Kidney (tissue), 14 donors: ENCODE measurements around the gene NPDC1. TPM values are rescaled to one million over a fixed set of nuclear protein-coding genes. Genes with fewer than 3 reads are reported as not detected.

ENCODE experiments used
- DNase-seq, 5 donors: peaks; one replicate each; pipeline ENCODE4 v3.0.0-alpha.2; 2013 to 2020
- FAIRE-seq: peaks from 2 replicates; lab custom pipeline; 2012; peaks lifted over from hg19 to GRCh38; lab: Jason Lieb, UNC
- H3K27ac ChIP-seq, 2 donors: one replicate each; pipeline ENCODE4 v1.7.0; 2013; ENCODE audit warnings: low read depth in 2 of 2, low read length in 2 of 2, inconsistent platforms in 1 of 2
- H3K27me3 ChIP-seq: one replicate; pipeline ENCODE4 v1.7.1; 2013; ENCODE audit warnings: low read length, inconsistent platforms; ENCODE audit not compliant: control insufficient read depth, insufficient read depth
- H3K36me3 ChIP-seq, 3 donors: one replicate each; pipeline versions ENCODE4 v1.7.0 to v1.7.1; 2013; ENCODE audit warnings: low read length in 3 of 3, control low read depth in 1 of 3, inconsistent platforms in 1 of 3; ENCODE audit not compliant: insufficient read depth in 3 of 3, control insufficient read depth in 2 of 3
- H3K4me1 ChIP-seq, 3 donors: one replicate each; pipeline versions ENCODE4 v1.7.0 to v1.7.1; 2013; ENCODE audit warnings: low read length in 3 of 3, inconsistent platforms in 1 of 3, low read depth in 1 of 3; ENCODE audit not compliant: control insufficient read depth in 2 of 3, insufficient read depth in 2 of 3
- H3K4me3 ChIP-seq, 3 donors: one replicate each; pipeline versions ENCODE4 v1.7.0 to v1.8.1; 2013; ENCODE audit warnings: low read length in 3 of 3, control low read depth in 1 of 3, inconsistent platforms in 1 of 3
- H3K9ac ChIP-seq, 3 donors: one replicate each; pipeline versions ENCODE4 v1.7.0 to v1.7.1; 2013; ENCODE audit warnings: low read length in 3 of 3, control low read depth in 1 of 3, inconsistent platforms in 1 of 3
- H3K9me3 ChIP-seq, 3 donors: one replicate each; pipeline versions ENCODE4 v1.7.0 to v1.7.1; 2013; ENCODE audit warnings: low read length in 3 of 3, control low read depth in 1 of 3, inconsistent platforms in 1 of 3; ENCODE audit not compliant: control insufficient read depth in 2 of 3, insufficient read depth in 1 of 3
- intact Hi-C: fragments of 100-400 bp; cut with DNase I; formaldehyde crosslinking; loops from one replicate; pipeline ENCODE4 v1.11.1; 2022
- polyA plus RNA-seq: library from polyadenylated mRNA; stranded (reverse); fragments of 350-450 nt; fragmentation: Illumina TruSeq; extraction: RNeasy Lipid Tissue Mini Kit (QIAGEN cat#74804); gene quantifications from one replicate; pipeline ENCODE4 v1.2.3, GENCODE V29; 2014; ENCODE audit warnings: low read depth, low replicate concordance; ENCODE audit not compliant: insufficient read depth
- total RNA-seq: library from RNA; stranded (reverse); fragmentation: NEBNext Ultra II Directional; extraction: Animal tissue kit (Norgen Biotek cat#: 25700); gene quantifications from one replicate; pipeline ENCODE4 v1.2.1, GENCODE V29; 2021
- TF ChIP-seq, protein P1 (sequence below): IDR thresholded peaks from 3 replicates; pipeline ENCODE4 v1.5.1; 2012; ENCODE audit warnings: mild to moderate bottlenecking, moderate library complexity, borderline replicate concordance; ENCODE audit not compliant: insufficient read depth; ENCODE audit errors: extremely low read depth
- donor health status: control.
- donor health status: control.
- donor health status: control.
- donor health status: control.
- donor health status: control.
- donor health status: DM: yes; HTN: yes; CAD: no.
- donor health status: Normal renal cell carcinoma (clear cell type).

Gene NPDC1
- total and polyA plus RNA-seq, 2 donors from 2014 or later: 80.2 to 189 TPM

DNA sequence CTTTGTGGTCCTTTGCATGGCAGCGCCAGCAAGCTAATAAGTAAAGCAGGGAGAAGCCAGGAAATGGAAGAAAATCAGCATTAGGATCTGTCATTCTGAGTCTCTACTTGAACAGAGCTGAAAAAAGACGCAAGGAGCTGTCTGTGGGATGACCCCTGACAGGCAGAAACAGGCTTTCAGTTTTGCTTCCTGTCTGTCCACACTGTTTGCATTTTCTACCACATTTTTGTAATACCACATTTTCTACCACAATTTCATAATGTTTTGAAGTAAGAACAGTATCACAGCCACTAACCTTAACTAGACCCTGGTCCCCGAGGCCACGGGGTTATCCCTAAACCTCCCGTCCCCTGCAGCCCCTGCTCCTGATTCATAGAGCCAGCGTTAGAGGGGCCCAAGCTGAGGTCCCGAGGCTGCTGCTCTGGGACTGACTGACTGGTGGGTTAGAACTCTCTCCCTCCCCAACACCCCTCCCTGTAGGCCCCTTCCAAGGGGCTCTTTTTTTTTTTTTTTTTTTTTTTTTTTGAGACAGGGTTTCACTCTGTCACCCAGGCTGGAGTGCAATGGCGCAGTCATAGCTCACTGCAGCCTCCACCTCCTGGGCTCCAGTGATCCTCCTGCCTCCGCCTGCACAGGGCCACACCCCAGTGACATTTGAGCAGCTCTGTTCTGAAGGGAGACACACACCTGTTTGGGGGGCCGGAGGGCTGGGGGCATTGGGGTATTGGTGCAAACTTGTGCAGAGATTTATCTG lies 45.6 kb downstream of the NPDC1 start:
- no peaks in the 10 kb centered on the region for H3K27me3 ChIP-seq
- peak in 1 of 5 donors; percentile 42 for DNase-seq
- FAIRE-seq: no peak
- H3K27ac ChIP-seq: peak overlapping the region in 1 of 2 donors; percentile 32
- no peaks in the 10 kb centered on the region for H3K36me3 ChIP-seq
- intact Hi-C loops: no loop called here
- peaks cover 0 to 13% (median 3%) of the 10 kb centered on the region in 3 donors for H3K4me1 ChIP-seq
- H3K9ac ChIP-seq: no peak overlapping the region
- no peak overlapping the region for H3K4me3 ChIP-seq
- no peaks in the 10 kb centered on the region for H3K9me3 ChIP-seq
- TF ChIP-seq, protein P1, sequence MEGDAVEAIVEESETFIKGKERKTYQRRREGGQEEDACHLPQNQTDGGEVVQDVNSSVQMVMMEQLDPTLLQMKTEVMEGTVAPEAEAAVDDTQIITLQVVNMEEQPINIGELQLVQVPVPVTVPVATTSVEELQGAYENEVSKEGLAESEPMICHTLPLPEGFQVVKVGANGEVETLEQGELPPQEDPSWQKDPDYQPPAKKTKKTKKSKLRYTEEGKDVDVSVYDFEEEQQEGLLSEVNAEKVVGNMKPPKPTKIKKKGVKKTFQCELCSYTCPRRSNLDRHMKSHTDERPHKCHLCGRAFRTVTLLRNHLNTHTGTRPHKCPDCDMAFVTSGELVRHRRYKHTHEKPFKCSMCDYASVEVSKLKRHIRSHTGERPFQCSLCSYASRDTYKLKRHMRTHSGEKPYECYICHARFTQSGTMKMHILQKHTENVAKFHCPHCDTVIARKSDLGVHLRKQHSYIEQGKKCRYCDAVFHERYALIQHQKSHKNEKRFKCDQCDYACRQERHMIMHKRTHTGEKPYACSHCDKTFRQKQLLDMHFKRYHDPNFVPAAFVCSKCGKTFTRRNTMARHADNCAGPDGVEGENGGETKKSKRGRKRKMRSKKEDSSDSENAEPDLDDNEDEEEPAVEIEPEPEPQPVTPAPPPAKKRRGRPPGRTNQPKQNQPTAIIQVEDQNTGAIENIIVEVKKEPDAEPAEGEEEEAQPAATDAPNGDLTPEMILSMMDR: no peak

DNA sequence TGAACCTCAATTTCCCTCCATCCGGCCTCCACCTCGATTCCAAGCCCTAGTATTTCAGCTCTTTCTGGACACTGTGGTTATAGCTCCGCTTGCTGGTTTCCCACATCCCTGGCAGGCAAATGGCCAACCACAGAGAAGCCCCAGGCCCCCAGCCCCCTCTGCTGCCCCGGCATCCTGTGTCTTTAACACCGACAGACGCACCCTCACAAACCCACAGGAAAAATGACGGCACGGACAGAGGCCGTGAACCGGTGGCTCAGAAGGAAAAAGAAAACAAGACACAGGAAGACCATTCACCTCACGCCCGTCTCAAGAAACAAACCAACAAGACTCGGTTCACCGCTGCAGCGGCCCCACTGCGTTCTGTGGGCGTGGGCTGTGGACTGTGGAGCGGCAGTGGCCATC lies 48.1 kb downstream of the NPDC1 start:
- H3K27ac ChIP-seq: no peak overlapping the region
- intact Hi-C loops: no loop called here
- no peak overlapping the region for H3K9ac ChIP-seq
- DNase-seq: peak in 2 of 5 donors; percentile 22 to 40
- peaks cover 0 to 17% (median 8%) of the 10 kb centered on the region in 3 donors for H3K4me1 ChIP-seq
- H3K9me3 ChIP-seq: no peaks in the 10 kb centered on the region
- H3K36me3 ChIP-seq: peaks cover 0 to 5% (median 0%) of the 10 kb centered on the region in 3 donors
- H3K4me3 ChIP-seq: no peak overlapping the region
- TF ChIP-seq, protein P1: no peak
- FAIRE-seq: no peak
- no peaks in the 10 kb centered on the region for H3K27me3 ChIP-seq

DNA sequence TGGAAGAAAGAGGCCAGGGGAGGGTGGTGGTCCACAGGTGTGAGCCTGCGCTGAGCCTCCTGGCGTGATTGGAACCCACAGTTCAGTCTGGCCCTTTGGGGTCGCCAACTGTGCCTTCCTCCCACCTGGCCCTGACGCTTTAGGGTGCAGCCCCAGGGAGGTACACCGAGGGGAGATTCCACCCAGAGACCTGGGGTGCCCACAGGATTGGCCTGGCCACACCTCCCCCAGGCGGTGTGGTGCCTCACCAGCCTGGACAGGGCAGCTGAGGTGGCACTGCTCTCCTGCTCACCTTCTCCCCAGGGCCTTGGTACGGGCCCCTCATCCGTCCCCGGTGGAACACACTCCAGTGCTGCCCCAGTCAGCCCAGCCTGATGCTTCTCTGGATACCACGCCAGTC lies 48.6 kb downstream of the NPDC1 start:
- peaks cover 0 to 5% (median 0%) of the 10 kb centered on the region in 3 donors for H3K36me3 ChIP-seq
- H3K27ac ChIP-seq: no peak overlapping the region
- H3K4me1 ChIP-seq: peaks cover 0 to 20% (median 10%) of the 10 kb centered on the region in 3 donors

More for the DNA sequence above, 48.6 kb downstream of the NPDC1 start:
- H3K4me3 ChIP-seq: no peak overlapping the region
- H3K9me3 ChIP-seq: no peaks in the 10 kb centered on the region
- TF ChIP-seq, protein P1: no peak
- no peaks in the 10 kb centered on the region for H3K27me3 ChIP-seq
- no peak for FAIRE-seq
- no peak for DNase-seq
- intact Hi-C loops: no loop called here
- no peak overlapping the region for H3K9ac ChIP-seq
